ENCODE measurements around the gene NAT16.
A peak's percentile ranks its signal among the peaks of the same experiment; 100 is the strongest.

NAT16 gene

GRCh38 chr7:101138213-101138870 is 41.8 kb downstream of the NAT16 start:
- DNase-seq (peak; percentile 67), ATAC-seq (ENCODE audit: insufficient read depth, low read depth) (peak; percentile 82)
- Histone ChIP-seq H3K4me2 (ENCODE audit: insufficient read depth, low read length) (no peak overlapping the region), H3K79me2 (ENCODE audit: insufficient read depth, low read length) (no peaks in the 10 kb centered on the region), H3K4me3 (ENCODE audit: low read depth in 1 of 2, low read length in 2 of 2) (no peak overlapping the region), H2AFZ (ENCODE audit: low read depth, low read length) (no peak overlapping the region), H3K36me3 (ENCODE audit: insufficient read depth, low read length) (no peaks in the 10 kb centered on the region), H3K27me3 (ENCODE audit: insufficient read depth, low read length, poor library complexity) (no peaks in the 10 kb centered on the region), H4K20me1 (ENCODE audit: insufficient read depth, low read length) (no peaks in the 10 kb centered on the region), H3K9me3 (ENCODE audit: insufficient read depth, low read length, severe bottlenecking) (no peaks in the 10 kb centered on the region), H3K4me1 (ENCODE audit: insufficient read depth, low read length) (peaks cover 8% of the 10 kb centered on the region), H3K27ac (ENCODE audit: low read length) (no peak overlapping the region), H3K9ac (ENCODE audit: low read depth, low read length) (no peak overlapping the region)
- TF ChIP-seq, protein P1, sequence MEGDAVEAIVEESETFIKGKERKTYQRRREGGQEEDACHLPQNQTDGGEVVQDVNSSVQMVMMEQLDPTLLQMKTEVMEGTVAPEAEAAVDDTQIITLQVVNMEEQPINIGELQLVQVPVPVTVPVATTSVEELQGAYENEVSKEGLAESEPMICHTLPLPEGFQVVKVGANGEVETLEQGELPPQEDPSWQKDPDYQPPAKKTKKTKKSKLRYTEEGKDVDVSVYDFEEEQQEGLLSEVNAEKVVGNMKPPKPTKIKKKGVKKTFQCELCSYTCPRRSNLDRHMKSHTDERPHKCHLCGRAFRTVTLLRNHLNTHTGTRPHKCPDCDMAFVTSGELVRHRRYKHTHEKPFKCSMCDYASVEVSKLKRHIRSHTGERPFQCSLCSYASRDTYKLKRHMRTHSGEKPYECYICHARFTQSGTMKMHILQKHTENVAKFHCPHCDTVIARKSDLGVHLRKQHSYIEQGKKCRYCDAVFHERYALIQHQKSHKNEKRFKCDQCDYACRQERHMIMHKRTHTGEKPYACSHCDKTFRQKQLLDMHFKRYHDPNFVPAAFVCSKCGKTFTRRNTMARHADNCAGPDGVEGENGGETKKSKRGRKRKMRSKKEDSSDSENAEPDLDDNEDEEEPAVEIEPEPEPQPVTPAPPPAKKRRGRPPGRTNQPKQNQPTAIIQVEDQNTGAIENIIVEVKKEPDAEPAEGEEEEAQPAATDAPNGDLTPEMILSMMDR (IDR thresholded peaks at IDR 0.05; ENCODE audit: borderline replicate concordance, extremely low read depth, low read length, poor library complexity, severe bottlenecking) = peak; percentile 50
- TF ChIP-seq EZH2 (IDR thresholded peaks at IDR 0.05; ENCODE audit: borderline replicate concordance, low read depth, low read length, severe bottlenecking) = no peak

DNA sequence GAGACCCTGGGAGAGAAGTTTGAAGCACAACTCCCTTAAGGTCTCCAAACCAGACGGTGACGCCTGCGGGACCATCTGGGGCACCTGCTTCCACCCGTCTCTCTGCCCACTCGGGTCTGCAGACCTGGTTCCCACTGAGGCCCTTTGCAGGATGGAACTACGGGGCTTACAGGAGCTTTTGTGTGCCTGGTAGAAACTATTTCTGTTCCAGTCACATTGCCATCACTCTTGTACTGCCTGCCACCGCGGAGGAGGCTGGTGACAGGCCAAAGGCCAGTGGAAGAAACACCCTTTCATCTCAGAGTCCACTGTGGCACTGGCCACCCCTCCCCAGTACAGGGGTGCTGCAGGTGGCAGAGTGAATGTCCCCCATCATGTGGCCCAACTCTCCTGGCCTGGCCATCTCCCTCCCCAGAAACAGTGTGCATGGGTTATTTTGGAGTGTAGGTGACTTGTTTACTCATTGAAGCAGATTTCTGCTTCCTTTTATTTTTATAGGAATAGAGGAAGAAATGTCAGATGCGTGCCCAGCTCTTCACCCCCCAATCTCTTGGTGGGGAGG is 42.4 kb downstream of the NAT16 start:
- Histone ChIP-seq H3K4me1 (ENCODE audit: insufficient read depth, low read length) (peaks cover 8% of the 10 kb centered on the region), H3K4me2 (ENCODE audit: insufficient read depth, low read length) (no peak overlapping the region), H3K9me3 (ENCODE audit: insufficient read depth, low read length, severe bottlenecking) (no peaks in the 10 kb centered on the region), H3K36me3 (ENCODE audit: insufficient read depth, low read length) (no peaks in the 10 kb centered on the region), H2AFZ (ENCODE audit: low read depth, low read length) (no peak overlapping the region), H3K27me3 (ENCODE audit: insufficient read depth, low read length, poor library complexity) (no peaks in the 10 kb centered on the region), H3K79me2 (ENCODE audit: insufficient read depth, low read length) (no peaks in the 10 kb centered on the region), H4K20me1 (ENCODE audit: insufficient read depth, low read length) (no peaks in the 10 kb centered on the region), H3K27ac (ENCODE audit: low read length) (no peak overlapping the region), H3K9ac (ENCODE audit: low read depth, low read length) (no peak overlapping the region), H3K4me3 (ENCODE audit: low read depth in 1 of 2, low read length in 2 of 2) (no peak overlapping the region)
- no peak for ATAC-seq (ENCODE audit: insufficient read depth, low read depth)
- TF ChIP-seq EZH2 (IDR thresholded peaks at IDR 0.05; ENCODE audit: borderline replicate concordance, low read depth, low read length, severe bottlenecking) = no peak
- TF ChIP-seq, protein P1 (IDR thresholded peaks at IDR 0.05; ENCODE audit: borderline replicate concordance, extremely low read depth, low read length, poor library complexity, severe bottlenecking) = no peak
- DNase-seq = no peak

DNA sequence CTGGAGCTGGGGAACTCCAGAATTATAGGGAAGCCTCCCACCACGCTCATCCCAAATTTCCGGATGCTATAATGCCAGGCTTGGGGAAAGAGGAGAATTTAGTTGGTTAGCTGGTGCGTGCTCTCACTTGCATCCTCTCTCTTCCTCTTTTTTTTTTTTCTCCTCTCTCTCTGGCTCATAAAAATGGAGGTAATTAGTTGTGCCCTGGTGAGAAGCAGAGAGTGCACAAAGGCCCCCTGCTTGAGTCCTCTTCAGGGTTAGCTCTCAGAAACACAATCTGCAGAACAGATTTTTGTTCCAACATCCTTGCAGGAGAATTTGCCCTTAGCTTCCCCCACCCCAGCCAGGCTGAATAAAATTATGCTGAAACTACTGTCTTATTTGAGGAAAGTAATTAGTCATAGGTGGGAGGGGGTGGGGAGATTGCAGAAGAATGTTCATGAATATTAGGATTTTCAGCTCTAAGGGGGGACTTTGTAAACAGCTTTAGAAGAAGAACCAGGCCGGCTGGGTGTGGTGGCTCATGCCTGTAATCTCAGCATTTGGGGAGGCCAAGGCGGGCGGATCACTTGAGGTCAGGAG is 45.6 kb downstream of the NAT16 start:
- no peak overlapping the region for H3K4me3 ChIP-seq (ENCODE audit: low read depth in 1 of 2, low read length in 2 of 2)
- TF ChIP-seq EZH2 (IDR thresholded peaks at IDR 0.05; ENCODE audit: borderline replicate concordance, low read depth, low read length, severe bottlenecking) = no peak
- TF ChIP-seq, protein P1 (IDR thresholded peaks at IDR 0.05; ENCODE audit: borderline replicate concordance, extremely low read depth, low read length, poor library complexity, severe bottlenecking) = no peak
- no peak overlapping the region for H3K27ac ChIP-seq (ENCODE audit: low read length)
- no peaks in the 10 kb centered on the region for H3K27me3 ChIP-seq (ENCODE audit: insufficient read depth, low read length, poor library complexity)
- no peak overlapping the region for H3K4me2 ChIP-seq (ENCODE audit: insufficient read depth, low read length)
- no peak overlapping the region for H3K9ac ChIP-seq (ENCODE audit: low read depth, low read length)
- no peaks in the 10 kb centered on the region for H3K79me2 ChIP-seq (ENCODE audit: insufficient read depth, low read length)
- H2AFZ ChIP-seq (ENCODE audit: low read depth, low read length) = no peak overlapping the region
- DNase-seq (no peak), ATAC-seq (ENCODE audit: insufficient read depth, low read depth) (no peak)
- no peaks in the 10 kb centered on the region for H3K4me1 ChIP-seq (ENCODE audit: insufficient read depth, low read length)
- no peaks in the 10 kb centered on the region for H3K36me3 ChIP-seq (ENCODE audit: insufficient read depth, low read length)
- no peaks in the 10 kb centered on the region for H4K20me1 ChIP-seq (ENCODE audit: insufficient read depth, low read length)
- H3K9me3 ChIP-seq (ENCODE audit: insufficient read depth, low read length, severe bottlenecking) = no peaks in the 10 kb centered on the region

Measured in DND-41 (cell line).